DMS 273 treated with DMSO at 0.1 percent for 48 hours (cell line): ENCODE measurements around the gene PCIF1.
"Not testable (repeated sequence)": the region's sequence is repeated elsewhere in the genome, so short reads cannot be mapped to it uniquely, and the experiment has no call there.

Experiments
- DNase-seq: peaks from one replicate; lab custom pipeline; 2025; lab: John Stamatoyannopoulos, UW

The PCIF1 gene

GRCh38 chr20:45924391-45925261, 9.9 kb upstream of the PCIF1 start:
- no peak for DNase-seq

- no peak for DNase-seq
Measured at GRCh38 chr20:45925821-45926506, 8.5 kb upstream of the PCIF1 start.

- no peak for DNase-seq
Measured at GRCh38 chr20:45926731-45927070, 7.8 kb upstream of the PCIF1 start.

- DNase-seq: no peak
Measured at GRCh38 chr20:45927071-45927878, 7.2 kb upstream of the PCIF1 start.

- not testable (repeated sequence) for DNase-seq
Measured at GRCh38 chr20:45931680-45932079, 2.8 kb upstream of the PCIF1 start.

GRCh38 chr20:45933266-45934045, 1.0 kb upstream of the PCIF1 start:
- DNase-seq: peak; percentile 69

GRCh38 chr20:45934046-45934585, 367 bp upstream of the PCIF1 start:
- no peak for DNase-seq

- no peak for DNase-seq
Measured at GRCh38 chr20:45935416-45936046, 1.0 kb downstream of the PCIF1 start.

GRCh38 chr20:45937765-45938164, 3.3 kb downstream of the PCIF1 start:
- no peak for DNase-seq

GRCh38 chr20:45938727-45939438, 4.4 kb downstream of the PCIF1 start:
- DNase-seq: no peak

GRCh38 chr20:45940053-45940452, 5.6 kb downstream of the PCIF1 start:
- no peak for DNase-seq

- no peak for DNase-seq
Measured at GRCh38 chr20:45940469-45940868, 6.0 kb downstream of the PCIF1 start.

- no peak for DNase-seq
Measured at GRCh38 chr20:45943613-45944012, 9.1 kb downstream of the PCIF1 start.

GRCh38 chr20:45944151-45944964, 9.9 kb downstream of the PCIF1 start:
- DNase-seq: no peak

- DNase-seq: no peak
Measured at GRCh38 chr20:45944965-45945677, 10.6 kb downstream of the PCIF1 start.

- DNase-seq: no peak
Measured at GRCh38 chr20:45945678-45946148, 11.2 kb downstream of the PCIF1 start.

- no peak for DNase-seq
Measured at GRCh38 chr20:45946149-45946970, 11.9 kb downstream of the PCIF1 start.
